OCI-LY1 (cell line): Measurements from ENCODE around the gene TMEM131.

Source experiments
- EZH2 ChIP-seq: fragments of 200-600 bp; sonication (generic), shearing (Covaris generic); IDR thresholded peaks from 2 replicates; pipeline ENCODE4 v1.8.0; 2017; ENCODE audit warnings: borderline replicate concordance, mixed run types, mild to moderate bottlenecking, antibody characterized with exemption, low read length, moderate library complexity, mixed read lengths
- TF ChIP-seq, protein P1 (sequence below): fragments of 200-600 bp; sonication (generic), shearing (Covaris generic); IDR thresholded peaks from 2 replicates; pipeline ENCODE4 v1.5.1; 2017; ENCODE audit warnings: mild to moderate bottlenecking, antibody characterized with exemption, low read length, moderate library complexity, mixed read lengths

DNA sequence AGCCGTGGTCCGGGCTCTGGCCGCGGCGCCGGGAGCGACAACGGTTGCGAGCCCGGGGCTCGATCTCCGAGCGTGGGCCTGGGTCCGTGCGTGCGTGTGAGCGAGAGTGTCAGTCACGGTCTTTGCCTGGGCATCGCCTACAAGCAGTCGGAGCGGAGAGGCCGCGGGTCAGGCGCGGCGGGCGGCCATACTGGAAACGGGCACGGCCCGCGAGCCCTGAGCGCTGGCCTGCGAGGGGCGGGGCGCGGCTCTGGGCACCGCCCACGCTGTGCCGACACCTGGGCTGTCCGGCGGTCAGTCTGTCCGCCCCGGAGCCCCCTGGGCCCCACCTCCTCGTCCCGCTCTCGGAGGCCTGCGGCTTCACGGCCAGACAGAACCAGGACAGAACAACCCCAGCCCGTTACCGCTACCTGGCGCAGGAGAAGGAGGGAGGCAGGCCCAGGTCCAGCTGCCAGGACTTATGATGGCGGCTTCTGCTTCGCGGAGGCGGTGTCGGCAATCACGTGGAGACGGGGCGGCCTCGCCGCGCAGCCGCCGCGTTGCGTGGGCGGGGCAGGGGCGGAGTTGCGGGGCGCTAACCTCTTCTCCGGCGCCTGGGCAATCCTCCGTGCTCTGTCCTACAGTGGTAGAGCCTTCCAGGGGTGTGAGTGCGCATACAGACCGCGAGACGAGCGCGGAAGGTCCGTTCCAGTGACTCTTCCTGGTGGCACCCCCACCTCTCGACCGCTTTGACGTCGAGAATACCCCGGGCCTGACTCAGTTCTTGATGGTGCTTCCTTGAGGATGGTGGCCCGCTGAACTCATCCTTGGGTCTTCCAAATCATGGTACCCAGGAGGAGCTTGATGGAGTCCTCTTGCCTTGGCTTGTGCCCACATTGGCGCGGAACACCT, at the start of gene TMEM131:
- TF ChIP-seq, protein P1, sequence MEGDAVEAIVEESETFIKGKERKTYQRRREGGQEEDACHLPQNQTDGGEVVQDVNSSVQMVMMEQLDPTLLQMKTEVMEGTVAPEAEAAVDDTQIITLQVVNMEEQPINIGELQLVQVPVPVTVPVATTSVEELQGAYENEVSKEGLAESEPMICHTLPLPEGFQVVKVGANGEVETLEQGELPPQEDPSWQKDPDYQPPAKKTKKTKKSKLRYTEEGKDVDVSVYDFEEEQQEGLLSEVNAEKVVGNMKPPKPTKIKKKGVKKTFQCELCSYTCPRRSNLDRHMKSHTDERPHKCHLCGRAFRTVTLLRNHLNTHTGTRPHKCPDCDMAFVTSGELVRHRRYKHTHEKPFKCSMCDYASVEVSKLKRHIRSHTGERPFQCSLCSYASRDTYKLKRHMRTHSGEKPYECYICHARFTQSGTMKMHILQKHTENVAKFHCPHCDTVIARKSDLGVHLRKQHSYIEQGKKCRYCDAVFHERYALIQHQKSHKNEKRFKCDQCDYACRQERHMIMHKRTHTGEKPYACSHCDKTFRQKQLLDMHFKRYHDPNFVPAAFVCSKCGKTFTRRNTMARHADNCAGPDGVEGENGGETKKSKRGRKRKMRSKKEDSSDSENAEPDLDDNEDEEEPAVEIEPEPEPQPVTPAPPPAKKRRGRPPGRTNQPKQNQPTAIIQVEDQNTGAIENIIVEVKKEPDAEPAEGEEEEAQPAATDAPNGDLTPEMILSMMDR: no peak
- TF ChIP-seq EZH2: no peak
